HG03520 (cell line): ENCODE results near the gene ADGRF3.
"Not testable (repeated sequence)": the region's sequence is repeated elsewhere in the genome, so short reads cannot be mapped to it uniquely, and the experiment has no call there.

Experiments
- ATAC-seq: cut with Tn5 transposase; IDR thresholded peaks from one replicate; pipeline ENCODE4 v1.9.1; 2021; ENCODE audit warnings: mild to moderate bottlenecking, moderate library complexity; ENCODE audit not compliant: unreplicated experiment

ADGRF3 gene

DNA sequence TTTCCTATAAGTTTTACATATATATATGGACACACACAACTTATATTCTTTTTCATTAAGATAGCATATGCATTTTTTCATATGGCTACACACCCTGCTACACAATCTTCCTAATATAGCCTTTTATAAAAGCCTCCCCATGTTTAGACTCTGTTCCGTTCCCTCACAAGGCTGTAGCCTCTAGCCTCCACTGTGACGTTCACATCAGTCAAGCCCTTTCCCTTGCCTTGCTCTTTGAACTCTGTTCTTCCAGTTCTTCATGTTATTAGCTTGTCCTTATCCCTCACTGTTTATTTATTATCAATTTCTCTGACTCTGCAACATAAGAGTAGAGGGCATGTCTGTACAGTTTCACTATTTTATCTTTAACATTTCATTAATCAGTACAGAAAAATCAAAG, 63.0 kb downstream of the ADGRF3 start:
- no peak for ATAC-seq

DNA sequence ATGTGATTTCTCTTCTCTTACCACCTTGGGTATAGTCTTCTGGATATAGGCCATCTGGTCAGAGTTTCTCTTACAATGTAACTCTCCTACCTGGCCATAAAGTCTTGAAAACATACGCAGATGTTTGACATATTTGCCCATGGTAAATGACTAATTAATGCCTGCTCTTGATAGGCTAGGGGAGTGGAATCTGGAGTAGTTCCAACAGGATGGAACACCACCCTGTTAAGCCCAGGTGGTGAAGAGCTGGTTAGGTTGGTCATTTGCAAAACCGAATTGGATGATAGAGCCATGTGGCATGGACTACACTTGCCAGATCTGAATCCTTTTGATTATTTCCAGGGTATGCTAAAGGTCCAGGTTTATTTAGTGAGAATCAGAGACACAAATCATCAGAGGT, 65.4 kb downstream of the ADGRF3 start:
- ATAC-seq, result no peak

DNA sequence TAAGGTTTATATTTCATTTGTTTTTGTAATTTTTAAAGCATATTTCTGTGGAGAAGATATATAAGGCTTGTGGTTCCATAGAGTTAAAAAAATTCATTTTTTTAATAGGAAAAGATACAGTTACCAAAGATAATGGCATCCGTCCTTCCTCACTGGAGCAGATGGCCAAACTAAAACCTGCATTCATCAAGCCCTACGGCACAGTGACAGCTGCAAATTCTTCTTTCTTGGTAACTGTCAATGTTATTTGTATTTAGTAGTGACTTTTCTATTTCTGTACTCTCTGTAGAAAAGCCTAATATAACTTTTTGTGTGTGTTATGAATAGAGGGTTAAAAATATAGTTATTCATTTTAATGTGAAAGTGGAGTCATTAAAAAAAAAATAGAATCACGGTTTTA, 66.7 kb downstream of the ADGRF3 start:
- ATAC-seq, result no peak

DNA sequence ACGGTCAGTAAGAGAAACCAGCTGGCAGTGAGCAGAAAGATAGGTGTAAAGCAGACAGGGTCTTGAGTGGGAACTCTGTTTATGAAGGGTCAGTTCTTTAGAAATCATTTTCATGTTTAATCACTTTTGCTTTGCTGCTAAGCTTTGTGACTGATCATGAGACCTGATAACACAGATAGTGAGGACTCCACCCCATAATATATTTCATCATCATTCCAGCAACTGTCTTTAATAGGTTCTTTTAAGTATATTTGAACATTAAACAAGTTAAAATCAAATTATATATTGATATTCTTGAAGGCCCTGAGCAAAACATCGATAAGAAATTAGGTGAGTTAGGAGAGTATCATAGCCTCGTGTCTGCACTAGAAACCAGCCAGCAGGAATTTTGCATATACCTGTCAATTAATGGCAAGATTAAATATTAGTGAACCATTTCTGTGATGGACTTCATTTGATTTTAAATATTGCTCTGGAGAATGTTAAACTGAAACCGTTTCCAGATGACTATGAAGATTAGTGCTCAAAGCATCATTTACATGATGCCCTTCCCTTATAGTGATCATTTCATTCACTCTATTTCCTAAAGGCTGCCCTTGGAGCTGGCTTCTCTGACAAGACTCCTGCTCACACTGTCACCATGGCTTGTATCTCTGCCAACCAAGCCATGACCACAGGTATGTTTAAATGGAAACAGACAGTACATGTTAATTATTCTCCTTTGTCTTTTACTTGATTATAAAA, 69.9 kb downstream of the ADGRF3 start:
- no peak for ATAC-seq

DNA sequence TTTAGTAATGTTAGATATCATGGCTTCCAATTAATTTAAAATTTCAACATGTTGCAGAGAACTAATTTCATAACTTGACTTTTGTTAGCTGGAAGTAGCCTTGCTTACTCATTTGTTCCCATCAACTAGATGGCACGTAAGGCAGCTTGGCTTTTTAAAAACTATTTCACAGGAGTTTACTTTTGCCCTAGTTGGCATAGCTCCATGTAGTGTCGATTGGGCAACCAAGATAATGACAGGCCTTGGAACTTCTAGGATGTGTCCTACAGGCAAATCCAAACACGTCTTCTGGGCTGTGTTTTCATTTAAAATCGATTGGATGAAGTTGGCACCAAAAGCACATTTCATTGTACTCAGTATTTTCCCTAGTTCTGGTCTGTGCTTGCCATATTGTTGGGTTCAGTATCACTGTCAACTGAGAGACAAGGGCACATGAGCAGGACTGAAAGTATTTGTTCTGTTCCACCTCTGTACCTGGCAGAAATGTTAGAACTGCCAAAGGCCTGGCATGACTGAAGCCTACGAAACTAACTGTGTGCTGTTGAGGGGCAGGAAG, 72.5 kb downstream of the ADGRF3 start:
- ATAC-seq, result no peak

DNA sequence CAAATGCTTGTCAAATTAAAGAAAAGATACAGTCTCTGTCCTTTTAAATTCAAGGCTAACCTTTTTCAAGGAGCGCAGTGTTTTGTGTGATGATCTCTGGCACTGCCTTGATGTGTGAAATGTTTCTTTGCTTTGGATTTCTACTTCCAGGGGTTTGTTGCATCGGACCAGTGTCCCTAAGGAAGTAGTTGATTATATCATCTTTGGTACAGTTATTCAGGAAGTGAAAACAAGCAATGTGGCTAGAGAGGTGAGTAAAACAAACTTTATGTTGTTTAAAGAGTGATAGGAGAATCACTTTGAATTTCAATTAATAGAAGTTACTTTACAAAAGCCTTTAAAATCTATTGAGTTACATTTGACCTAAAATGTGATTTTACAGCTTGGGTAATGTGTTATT, 73.1 kb downstream of the ADGRF3 start:
- no peak for ATAC-seq

GRCh38 chr2:26270373-26270772, 76.2 kb downstream of the ADGRF3 start:
- ATAC-seq, result no peak

GRCh38 chr2:26269571-26270158, 76.9 kb downstream of the ADGRF3 start:
- ATAC-seq, result no peak

DNA sequence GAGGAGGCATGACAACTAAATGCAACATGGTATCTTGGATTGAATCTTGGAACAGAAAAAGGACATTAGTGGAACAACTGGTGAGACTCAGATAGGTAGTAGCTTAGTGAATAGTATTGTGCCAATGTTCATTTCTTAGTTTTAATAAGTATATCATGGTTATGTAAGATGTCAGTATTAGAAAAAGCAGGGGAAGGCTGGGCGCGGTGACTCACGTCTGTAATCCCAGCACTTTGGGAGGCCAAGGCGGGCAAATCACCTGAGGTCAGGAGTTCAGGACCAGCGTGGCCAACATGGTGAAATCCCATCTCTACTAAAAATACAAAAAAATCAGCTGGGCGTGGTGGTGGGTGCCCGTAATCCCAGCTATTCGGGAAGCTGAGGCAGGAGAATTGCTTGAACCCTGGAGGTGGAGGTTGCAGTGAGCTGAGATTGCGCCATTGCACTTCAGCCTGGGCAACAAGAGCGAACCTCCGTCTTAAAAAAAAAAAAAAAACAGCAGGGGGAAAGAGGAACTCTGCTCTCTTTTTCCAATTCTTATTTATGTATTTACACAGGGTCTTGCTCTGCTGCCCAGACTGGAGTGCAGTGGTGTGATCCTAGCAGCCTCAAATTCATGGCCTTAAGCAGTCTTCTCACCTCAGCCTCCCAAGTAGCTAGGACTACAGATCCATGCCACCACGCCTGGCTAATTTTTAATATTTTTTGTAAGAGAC, 77.8 kb downstream of the ADGRF3 start:
- not testable (repeated sequence) for ATAC-seq

DNA sequence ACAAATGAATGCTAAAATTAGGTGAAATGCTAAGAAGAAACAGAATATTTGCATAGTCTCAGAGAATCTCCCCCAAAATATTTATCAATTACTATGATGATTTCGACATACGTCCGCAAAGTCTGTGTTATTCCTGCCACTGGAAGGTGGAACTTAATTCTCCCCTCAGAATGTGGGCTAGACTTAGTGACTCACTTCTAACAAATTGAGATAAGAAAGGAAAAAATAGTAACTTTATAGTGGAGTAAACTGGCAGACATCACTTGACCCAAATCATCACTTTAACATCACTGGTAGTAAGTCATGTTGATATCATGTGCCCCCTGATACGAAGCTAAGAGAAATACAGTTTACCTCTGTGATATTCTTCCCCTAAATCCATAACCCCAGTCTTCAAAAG, 78.4 kb downstream of the ADGRF3 start:
- ATAC-seq, result no peak

DNA sequence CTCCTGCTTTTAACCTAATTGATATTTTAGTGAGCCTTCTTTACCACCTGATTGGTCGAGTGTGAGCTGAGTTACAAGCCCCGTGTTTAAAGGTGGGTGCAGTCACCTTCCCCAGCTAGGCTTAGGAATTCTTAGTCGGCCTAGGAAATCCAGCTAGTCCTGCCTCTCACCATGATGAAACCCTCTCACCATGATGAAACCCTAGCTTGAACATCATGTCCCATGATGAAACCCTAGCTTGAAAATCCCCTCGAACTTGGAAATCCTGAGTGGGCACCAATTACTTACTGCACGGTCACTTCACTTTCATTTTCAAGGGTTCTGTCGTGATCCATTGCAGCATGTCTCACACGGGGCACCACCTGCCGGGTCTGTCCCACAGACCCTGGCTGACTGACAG, 87.8 kb downstream of the ADGRF3 start:
- not testable (repeated sequence) for ATAC-seq
